Stimulated activated naive CD4-positive, alpha-beta T cell (primary cell): ENCODE results near the gene C5orf52.
"Not testable (repeated sequence)": the region's sequence is repeated elsewhere in the genome, so short reads cannot be mapped to it uniquely, and the experiment has no call there.

Source experiments
- DNase-seq, 6 experiments: peaks; one replicate each; lab custom pipeline; 2025; lab: John Stamatoyannopoulos, UW

C5orf52 gene

GRCh38 chr5:157677931-157678330, 6.6 kb downstream of the C5orf52 start:
- no peak for DNase-seq

- no peak for DNase-seq
Measured at GRCh38 chr5:157679801-157680200, 8.5 kb downstream of the C5orf52 start.

- DNase-seq = no peak
Measured at GRCh38 chr5:157680239-157680638, 8.9 kb downstream of the C5orf52 start.

- DNase-seq = no peak
Measured at GRCh38 chr5:157681048-157681447, 9.7 kb downstream of the C5orf52 start.

GRCh38 chr5:157682257-157682656, 10.9 kb downstream of the C5orf52 start:
- no peak for DNase-seq

- DNase-seq = not testable (repeated sequence)
Measured at GRCh38 chr5:157686276-157687197, 15.2 kb downstream of the C5orf52 start.

GRCh38 chr5:157687198-157687554, 15.8 kb downstream of the C5orf52 start:
- DNase-seq = no peak

GRCh38 chr5:157689942-157690689, 18.8 kb downstream of the C5orf52 start:
- peak in 1 of 6 experiments; percentile 9 for DNase-seq

GRCh38 chr5:157690690-157691433, 19.5 kb downstream of the C5orf52 start:
- no peak for DNase-seq

GRCh38 chr5:157693816-157694215, 22.5 kb downstream of the C5orf52 start:
- DNase-seq = not testable (repeated sequence)

GRCh38 chr5:157696154-157696553, 24.8 kb downstream of the C5orf52 start:
- not testable (repeated sequence) for DNase-seq

- not testable (repeated sequence) for DNase-seq
Measured at GRCh38 chr5:157698674-157699073, 27.3 kb downstream of the C5orf52 start.

GRCh38 chr5:157703736-157704135, 32.4 kb downstream of the C5orf52 start:
- no peak for DNase-seq

- no peak for DNase-seq
Measured at GRCh38 chr5:157708866-157709265, 37.5 kb downstream of the C5orf52 start.

GRCh38 chr5:157709346-157709745, 38.0 kb downstream of the C5orf52 start:
- DNase-seq = no peak

GRCh38 chr5:157710431-157710830, 39.1 kb downstream of the C5orf52 start:
- no peak for DNase-seq

GRCh38 chr5:157710882-157711281, 39.5 kb downstream of the C5orf52 start:
- DNase-seq = no peak

GRCh38 chr5:157713830-157714595, 42.7 kb downstream of the C5orf52 start:
- DNase-seq = no peak

GRCh38 chr5:157714596-157714864, 43.2 kb downstream of the C5orf52 start:
- DNase-seq = no peak

- DNase-seq = peak in 2 of 6 experiments; percentile 15 to 34
Measured at GRCh38 chr5:157718519-157718918, 47.2 kb downstream of the C5orf52 start.

GRCh38 chr5:157719245-157719644, 47.9 kb downstream of the C5orf52 start:
- no peak for DNase-seq

GRCh38 chr5:157721159-157721558, 49.8 kb downstream of the C5orf52 start:
- no peak for DNase-seq
